Measurements from ENCODE around the gene DHX35.

Gene DHX35

DNA sequence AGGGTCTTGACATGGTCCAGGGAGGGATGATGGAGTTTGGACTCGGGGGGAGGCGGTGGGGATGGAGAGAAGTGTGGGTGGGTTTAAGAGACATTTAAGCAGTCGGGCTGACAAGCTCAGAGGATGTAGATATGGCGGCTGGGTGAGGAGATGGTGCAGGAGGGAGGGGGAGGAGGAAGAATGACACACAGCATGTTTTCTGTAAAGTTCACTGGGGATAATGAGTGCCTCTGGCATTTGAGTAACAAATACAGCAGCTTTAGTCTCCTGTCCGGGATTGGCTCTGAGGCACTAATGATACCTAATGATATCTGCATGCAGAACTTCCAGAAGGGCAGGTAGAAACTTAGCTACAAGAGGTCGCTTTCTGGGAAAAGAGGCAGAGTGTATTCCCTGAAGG is 107.8 kb downstream of the DHX35 start:
- no peak for DNase-seq

DNA sequence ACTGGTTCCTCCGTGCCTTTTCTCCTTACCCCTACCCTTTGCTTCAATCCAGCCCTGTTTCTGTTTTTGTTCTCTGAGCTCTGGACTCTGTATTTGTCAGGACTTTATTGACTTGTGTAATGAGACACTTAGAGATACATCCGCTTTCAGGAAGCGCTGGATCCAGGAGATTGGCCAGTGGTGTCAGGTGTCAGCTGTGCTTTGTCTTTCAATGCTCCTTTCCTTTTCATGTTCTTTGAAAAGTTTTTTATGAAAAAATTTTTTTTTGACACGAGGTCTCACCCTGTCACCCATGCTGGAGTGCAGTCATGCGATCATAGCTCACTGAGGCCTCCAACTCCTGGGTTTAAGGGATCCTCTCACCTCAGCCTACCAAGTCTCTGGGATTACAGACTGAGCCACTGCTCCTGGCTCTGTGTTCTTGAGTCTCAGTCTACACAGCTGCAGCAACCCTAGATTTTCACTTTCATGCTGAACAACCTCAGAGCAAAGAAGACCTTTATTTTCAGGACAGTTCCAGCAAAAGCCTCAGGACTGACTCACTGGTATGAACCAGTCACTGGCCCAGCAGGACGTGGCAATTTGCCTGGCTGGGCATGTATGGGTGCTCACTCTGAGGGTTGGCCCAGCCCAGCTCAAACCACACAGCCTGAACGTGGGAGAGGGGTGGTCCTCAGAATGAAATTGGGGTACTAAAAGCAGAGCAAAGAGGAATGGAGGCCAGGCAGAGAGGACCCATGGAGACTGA is 108.5 kb downstream of the DHX35 start:
- no peak for DNase-seq

DNA sequence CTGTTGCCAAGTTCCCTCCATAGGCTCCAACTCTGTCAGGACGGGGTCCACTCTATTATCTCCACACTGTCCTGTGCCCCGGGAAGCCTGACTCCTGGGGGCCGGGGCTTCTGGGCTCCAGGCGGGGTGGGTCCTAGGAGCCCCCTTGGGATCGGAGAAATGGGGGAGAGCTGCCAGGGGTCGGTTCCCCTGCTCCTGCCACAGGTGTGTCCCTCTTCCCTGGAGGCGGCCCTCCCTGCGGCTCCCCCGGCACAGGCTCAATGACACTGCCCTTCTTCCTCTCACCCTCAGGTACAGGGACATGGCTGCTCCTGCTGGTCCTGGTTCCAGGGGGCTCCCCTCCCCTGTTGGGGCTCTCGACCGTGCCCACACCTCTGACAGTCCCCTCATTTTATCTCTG is 110.0 kb downstream of the DHX35 start:
- no peak for DNase-seq

DNA sequence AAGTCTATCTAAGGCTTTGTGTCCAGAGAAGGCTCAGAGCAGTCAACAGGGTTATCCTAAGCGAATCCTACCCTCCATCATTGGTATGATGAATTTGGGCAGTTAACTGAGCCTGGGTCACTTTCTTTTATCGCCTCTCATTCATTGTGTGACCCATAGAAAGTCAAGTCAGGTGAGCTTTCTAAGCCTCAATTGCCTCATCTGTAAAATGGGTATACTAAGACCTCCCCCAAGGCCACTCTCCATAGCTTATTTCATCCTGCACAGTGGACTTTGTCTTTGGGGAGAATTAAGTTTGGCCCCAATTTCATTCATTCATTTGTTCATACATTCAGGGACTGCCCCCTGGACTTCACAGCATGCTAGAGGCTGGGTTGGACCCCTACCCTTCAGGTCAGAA is 110.5 kb downstream of the DHX35 start:
- no peak for DNase-seq

DNA sequence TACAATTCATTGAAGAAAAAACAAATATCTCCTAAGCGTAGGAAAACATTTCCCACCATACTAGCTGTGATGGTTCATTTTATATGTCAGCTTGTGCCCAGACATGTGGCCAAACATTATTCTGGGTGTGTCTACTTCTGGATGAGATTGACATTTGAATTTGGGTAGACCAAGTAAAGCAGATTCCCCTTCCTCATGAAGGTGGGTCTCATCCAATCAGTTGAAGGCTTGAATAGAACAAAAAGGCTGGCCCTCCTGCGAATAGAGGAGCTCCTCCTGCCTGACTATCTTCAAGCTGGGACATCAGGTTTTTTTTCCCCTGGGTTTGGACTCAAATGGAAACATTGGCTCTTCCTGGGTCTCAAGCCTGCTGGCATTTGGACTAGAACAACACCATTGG is 113.6 kb downstream of the DHX35 start:
- DNase-seq, result no peak

DNA sequence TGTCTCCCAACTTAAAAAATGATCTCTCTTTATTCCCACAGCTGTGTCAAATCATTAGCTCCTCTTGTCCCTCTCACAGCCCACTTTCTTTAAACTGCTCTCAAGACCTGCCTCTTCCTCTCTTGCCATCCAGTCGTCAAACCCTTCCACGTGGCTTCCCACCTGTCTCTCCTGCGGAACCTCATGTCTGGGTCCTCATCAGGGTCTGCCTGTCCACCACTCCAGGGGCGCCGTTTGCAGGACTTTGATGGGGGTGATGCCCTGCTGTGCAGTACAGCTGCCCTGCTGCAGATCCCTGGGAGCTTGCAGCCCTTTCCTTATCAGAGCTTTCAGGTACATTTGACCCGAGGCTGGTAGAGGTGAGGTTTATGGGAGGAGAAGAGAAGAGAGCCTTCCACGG is 114.8 kb downstream of the DHX35 start:
- DNase-seq, result no peak

DNA sequence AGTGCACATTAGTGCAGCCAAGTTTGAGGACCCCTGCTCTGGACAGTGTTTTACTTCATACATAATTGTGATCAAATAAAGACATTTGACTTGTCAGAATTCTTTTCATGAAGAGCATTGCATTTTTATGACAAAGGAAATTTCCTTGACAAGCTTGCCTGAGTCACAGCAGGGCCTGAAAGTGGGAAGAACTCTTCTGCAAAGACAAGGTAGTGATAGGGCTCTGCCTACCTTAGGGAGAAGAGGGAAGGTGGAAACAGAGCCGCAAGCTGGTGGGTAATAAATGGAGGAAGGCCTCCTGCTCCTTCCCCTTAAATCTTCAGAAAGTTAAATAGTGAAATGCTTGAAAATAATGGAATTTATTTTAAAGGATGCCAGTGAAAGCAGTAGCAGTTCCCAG is 118.2 kb downstream of the DHX35 start:
- DNase-seq, result no peak

DNA sequence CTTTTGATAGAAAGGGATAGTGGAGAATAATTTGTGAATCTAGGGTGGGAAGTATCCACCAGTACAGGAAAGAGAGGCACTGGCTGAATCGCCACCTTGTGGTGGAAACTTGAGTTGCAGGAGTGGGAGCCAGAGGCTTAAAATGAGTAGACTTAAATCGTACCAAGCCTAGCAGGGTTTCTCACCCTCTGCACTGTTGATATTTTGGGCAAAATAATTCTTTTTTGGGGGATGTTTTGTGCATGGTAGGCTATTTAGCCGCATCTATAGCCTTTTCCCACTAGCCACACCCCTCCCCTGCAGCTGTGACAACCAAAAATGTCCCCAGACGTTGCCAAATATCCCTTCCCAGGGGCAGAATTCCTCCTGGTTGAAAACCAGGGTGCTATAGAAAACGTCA is 119.1 kb downstream of the DHX35 start:
- peak; percentile 66 to 88 for DNase-seq

DNA sequence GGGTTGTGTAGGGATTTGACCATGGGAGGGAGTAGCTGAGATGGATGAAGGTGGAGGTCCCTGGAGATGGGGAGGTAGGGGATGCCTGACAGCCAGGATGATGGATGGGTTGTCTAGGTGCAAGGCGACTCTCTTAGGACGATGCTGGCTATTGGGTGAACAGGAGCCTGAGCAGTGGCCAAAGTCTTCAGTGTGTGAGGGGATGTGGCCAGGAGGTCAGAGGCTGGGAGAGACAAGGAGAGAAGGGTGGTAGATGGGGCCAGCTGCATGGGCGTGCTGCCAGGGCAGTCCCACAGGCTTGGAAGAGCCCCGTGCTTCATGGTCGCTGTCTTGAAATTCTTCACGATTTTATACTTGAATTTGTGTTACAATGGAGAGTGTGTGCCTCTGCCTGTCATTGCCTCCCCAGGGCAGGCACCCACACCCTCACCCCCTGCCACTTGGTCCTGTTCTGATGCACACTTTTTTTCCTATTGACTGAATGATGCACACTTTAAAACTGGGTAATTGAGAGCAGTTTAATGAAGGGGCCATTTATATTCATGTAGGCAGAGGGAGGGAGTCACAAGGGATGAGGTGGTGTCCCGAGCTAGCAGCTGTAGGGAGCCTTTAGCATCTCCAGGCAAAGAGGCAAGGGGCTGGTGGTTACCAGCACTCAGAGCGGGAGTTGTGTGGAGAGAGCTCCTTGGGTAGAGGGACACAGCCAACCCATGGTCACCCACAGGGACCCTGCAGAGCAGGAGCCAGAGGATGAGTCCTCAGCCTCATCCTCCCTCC is 120.7 kb downstream of the DHX35 start:
- DNase-seq, result no peak

DNA sequence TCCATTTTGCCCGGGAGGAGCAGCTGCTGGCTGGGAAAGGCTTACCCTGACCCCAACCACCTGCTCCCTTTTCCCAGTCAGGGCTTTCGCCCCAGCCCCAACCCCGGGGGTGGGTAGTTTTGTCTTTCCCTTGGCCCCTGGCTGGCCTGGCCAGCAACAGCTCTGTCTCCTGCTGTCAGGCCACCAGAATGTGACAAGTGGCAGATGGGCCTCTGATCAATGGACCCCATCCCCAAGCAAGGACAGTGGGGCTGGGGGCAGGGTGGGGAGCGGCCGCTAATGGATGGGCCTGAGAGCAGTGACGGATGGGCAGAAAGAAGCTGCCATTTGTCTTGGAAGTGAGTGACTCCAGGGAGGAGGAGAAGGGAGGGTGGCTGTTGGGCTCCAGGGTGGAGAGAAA is 121.6 kb downstream of the DHX35 start:
- DNase-seq, result no peak

DNA sequence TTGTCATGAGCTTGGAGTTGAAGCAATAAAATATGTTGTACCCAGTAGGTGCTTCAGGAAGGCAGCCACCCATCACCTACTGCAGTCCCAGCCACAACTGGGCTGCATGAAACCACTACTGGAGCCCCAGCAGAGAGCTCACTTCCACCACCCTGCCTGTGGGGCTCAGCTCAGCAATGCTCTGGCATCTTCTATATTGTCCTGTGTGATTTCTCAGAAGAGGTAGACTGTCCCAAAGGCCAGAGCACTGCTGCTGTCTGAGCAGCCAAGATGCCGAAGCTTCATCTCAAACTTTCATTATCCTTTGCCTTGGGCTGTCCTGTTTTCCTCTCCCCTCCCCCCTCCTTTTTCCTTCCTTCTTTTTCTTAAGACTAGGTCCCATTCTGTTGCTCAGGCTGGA is 126.9 kb downstream of the DHX35 start:
- DNase-seq, result no peak
